HEK293 (cell line): ENCODE measurements around the gene TLCD4.

Experiments
- CTCF ChIA-PET: fragments of 350-600 bp; formaldehyde crosslinking; extraction: SDS; loops from one replicate; lab custom pipeline; 2021; ENCODE audit warnings: antibody characterized with exemption; lab: Yijun Ruan, JAX
- POLR2A ChIA-PET: fragments of 300-600 bp; formaldehyde crosslinking; extraction: SDS; loops from one replicate; lab custom pipeline; 2020; ENCODE audit warnings: antibody characterized with exemption, inconsistent platforms; lab: Yijun Ruan, JAX
- H3K27ac ChIP-seq: fragments of 200-500 bp; sonication (Bioruptor generic); 2 replicates; pipeline ENCODE4 v1.5.1; 2014; ENCODE audit warnings: low read depth, low read length, control low read depth, inconsistent platforms; ENCODE audit errors: extremely low read depth
- H3K36me3 ChIP-seq, 2 experiments: fragments of 200-500 bp in 1 of 2; sonication (Bioruptor generic) in 1 of 2; 1 replicate in 1 of 2; 2 replicates in 1 of 2; pipeline ENCODE4 v1.5.1; 2014 to 2017; ENCODE audit warnings: inconsistent platforms in 2 of 2, low read length in 2 of 2; ENCODE audit not compliant: control insufficient read depth in 2 of 2, insufficient read depth in 1 of 2
- H3K4me1 ChIP-seq: fragments of 200-500 bp; sonication (Bioruptor generic); 2 replicates; pipeline ENCODE4 v1.5.1; 2014; ENCODE audit warnings: mild to moderate bottlenecking, low read length, inconsistent platforms; ENCODE audit not compliant: control insufficient read depth, insufficient read depth
- H3K4me3 ChIP-seq: 2 replicates; pipeline ENCODE4 v1.5.1; 2011; ENCODE audit warnings: low read depth, mild to moderate bottlenecking, control low read depth, low read length, moderate library complexity
- H3K9me3 ChIP-seq: fragments of 200-500 bp; sonication (Bioruptor generic); 2 replicates; pipeline ENCODE4 v1.5.1; 2014; ENCODE audit warnings: low read depth, low read length, inconsistent platforms; ENCODE audit not compliant: control insufficient read depth, insufficient read depth
- GLIS1 ChIP-seq: fragments of 450-650 bp; formaldehyde crosslinking; IDR thresholded peaks from 2 replicates; pipeline ENCODE4 v1.5.1; 2016; ENCODE audit warnings: missing biosample characterization, missing genetic modification characterization
- GLIS2 ChIP-seq: fragments of 450-650 bp; formaldehyde crosslinking; IDR thresholded peaks from 2 replicates; pipeline ENCODE4 v1.5.1; 2016; ENCODE audit warnings: missing biosample characterization, missing genetic modification characterization
- KLF16 ChIP-seq: fragments of 450-650 bp; formaldehyde crosslinking; IDR thresholded peaks from 2 replicates; pipeline ENCODE4 v1.5.1; 2017; ENCODE audit warnings: missing biosample characterization, missing genetic modification characterization
- MYNN ChIP-seq: fragments of 450-650 bp; formaldehyde crosslinking; IDR thresholded peaks from 2 replicates; pipeline ENCODE4 v1.5.1; 2016; ENCODE audit warnings: missing biosample characterization, missing genetic modification characterization, borderline replicate concordance
- REST ChIP-seq: fragments of 450-650 bp; formaldehyde crosslinking; IDR thresholded peaks from 2 replicates; pipeline ENCODE4 v1.5.1; 2016; ENCODE audit warnings: missing biosample characterization, missing genetic modification characterization
- ZBTB48 ChIP-seq: fragments of 450-650 bp; formaldehyde crosslinking; IDR thresholded peaks from 2 replicates; pipeline ENCODE4 v1.5.1; 2016; ENCODE audit warnings: missing biosample characterization, missing genetic modification characterization
- ZBTB6 ChIP-seq: fragments of 450-650 bp; formaldehyde crosslinking; IDR thresholded peaks from 2 replicates; pipeline ENCODE4 v1.5.1; 2017; ENCODE audit warnings: missing biosample characterization, missing genetic modification characterization
- ZBTB8A ChIP-seq: fragments of 450-650 bp; formaldehyde crosslinking; IDR thresholded peaks from 2 replicates; pipeline ENCODE4 v1.5.1; 2016; ENCODE audit warnings: missing biosample characterization, missing genetic modification characterization
- ZFP3 ChIP-seq: fragments of 450-650 bp; formaldehyde crosslinking; IDR thresholded peaks from 2 replicates; pipeline ENCODE4 v1.5.1; 2016; ENCODE audit warnings: low read depth, missing biosample characterization, missing genetic modification characterization
- ZNF214 ChIP-seq: fragments of 450-650 bp; formaldehyde crosslinking; IDR thresholded peaks from 2 replicates; pipeline ENCODE4 v1.5.1; 2017; ENCODE audit warnings: missing biosample characterization, mild to moderate bottlenecking, missing genetic modification characterization, borderline replicate concordance
- ZNF324 ChIP-seq: fragments of 450-650 bp; formaldehyde crosslinking; IDR thresholded peaks from 2 replicates; pipeline ENCODE4 v1.5.1; 2016; ENCODE audit warnings: missing biosample characterization, missing genetic modification characterization
- ZNF48 ChIP-seq: fragments of 450-650 bp; formaldehyde crosslinking; IDR thresholded peaks from 2 replicates; pipeline ENCODE4 v1.5.1; 2016; ENCODE audit warnings: missing biosample characterization, missing genetic modification characterization
- ZNF510 ChIP-seq: fragments of 450-650 bp; formaldehyde crosslinking; IDR thresholded peaks from 2 replicates; pipeline ENCODE4 v1.5.1; 2018; ENCODE audit warnings: mild to moderate bottlenecking, missing genetic modification characterization, missing biosample characterization; ENCODE audit not compliant: insufficient replicate concordance
- ZNF518A ChIP-seq: fragments of 450-650 bp; formaldehyde crosslinking; conservative IDR thresholded peaks from 2 replicates; pipeline ENCODE4 v1.5.1; 2016; ENCODE audit warnings: low read depth, missing biosample characterization, missing genetic modification characterization
- ZNF621 ChIP-seq: fragments of 450-650 bp; formaldehyde crosslinking; IDR thresholded peaks from 2 replicates; pipeline ENCODE4 v1.5.1; 2017; ENCODE audit warnings: missing biosample characterization, missing genetic modification characterization
- ZNF76 ChIP-seq: fragments of 450-650 bp; formaldehyde crosslinking; IDR thresholded peaks from 2 replicates; pipeline ENCODE4; 2016; ENCODE audit warnings: low read depth, missing biosample characterization, missing genetic modification characterization, borderline replicate concordance
- ZNF792 ChIP-seq: fragments of 450-650 bp; formaldehyde crosslinking; IDR thresholded peaks from 2 replicates; pipeline ENCODE4 v1.5.1; 2016; ENCODE audit warnings: missing biosample characterization, missing genetic modification characterization
- ZSCAN16 ChIP-seq: fragments of 450-650 bp; formaldehyde crosslinking; IDR thresholded peaks from 2 replicates; pipeline ENCODE4 v1.5.1; 2016; ENCODE audit warnings: missing biosample characterization, missing genetic modification characterization
- TF ChIP-seq, protein P1 (sequence below): fragments of 450-650 bp; formaldehyde crosslinking; IDR thresholded peaks from 2 replicates; pipeline ENCODE4 v1.5.1; 2016; ENCODE audit warnings: missing biosample characterization, missing genetic modification characterization, low read depth
- TF ChIP-seq, protein P2 (sequence below): fragments of 450-650 bp; formaldehyde crosslinking; IDR thresholded peaks from 2 replicates; pipeline ENCODE4 v1.5.0; 2017; ENCODE audit warnings: missing biosample characterization, missing genetic modification characterization, borderline replicate concordance

The TLCD4 gene

DNA sequence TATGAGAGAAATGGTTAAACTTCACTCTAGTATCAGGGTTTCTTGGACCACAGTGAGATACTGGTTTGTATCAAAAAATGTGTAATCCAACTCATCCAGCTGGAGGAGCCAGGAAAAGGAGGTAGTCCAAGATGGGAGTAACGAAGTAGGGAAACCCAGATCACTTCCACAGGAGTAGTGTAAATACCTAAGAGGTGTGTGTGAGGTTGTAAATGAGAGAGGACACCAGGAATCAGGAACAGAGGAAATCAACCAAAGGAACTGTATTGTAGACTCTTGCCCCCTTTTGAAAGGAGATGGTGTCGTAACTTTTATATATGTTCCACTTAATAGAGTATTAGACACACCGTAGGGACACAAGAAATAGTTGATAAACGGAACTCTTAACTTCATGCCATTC, 19.7 kb upstream of the TLCD4 start:
- no peak overlapping the region for H3K4me3 ChIP-seq
- no peak overlapping the region for H3K27ac ChIP-seq
- POLR2A ChIA-PET, result no interaction called here
- H3K9me3 ChIP-seq, result no peaks in the 10 kb centered on the region
- TF ChIP-seq ZNF621 (tag by site-specific recombination) (no peak), ZSCAN16 (tag by site-specific recombination) (no peak), ZNF76 (tag by site-specific recombination) (no peak), ZNF792 (no peak), KLF16 (no peak), ZNF324 (tag by site-specific recombination) (no peak), ZNF214 (no peak), ZBTB48 (tag by site-specific recombination) (no peak), ZNF48 (tag by site-specific recombination) (no peak), MYNN (tag by site-specific recombination) (no peak), ZNF510 (no peak), ZNF518A (tag by site-specific recombination) (no peak), ZBTB8A (no peak), GLIS1 (tag by site-specific recombination) (no peak), ZFP3 (tag by site-specific recombination) (no peak), GLIS2 (tag by site-specific recombination) (no peak)
- TF ChIP-seq, protein P1, sequence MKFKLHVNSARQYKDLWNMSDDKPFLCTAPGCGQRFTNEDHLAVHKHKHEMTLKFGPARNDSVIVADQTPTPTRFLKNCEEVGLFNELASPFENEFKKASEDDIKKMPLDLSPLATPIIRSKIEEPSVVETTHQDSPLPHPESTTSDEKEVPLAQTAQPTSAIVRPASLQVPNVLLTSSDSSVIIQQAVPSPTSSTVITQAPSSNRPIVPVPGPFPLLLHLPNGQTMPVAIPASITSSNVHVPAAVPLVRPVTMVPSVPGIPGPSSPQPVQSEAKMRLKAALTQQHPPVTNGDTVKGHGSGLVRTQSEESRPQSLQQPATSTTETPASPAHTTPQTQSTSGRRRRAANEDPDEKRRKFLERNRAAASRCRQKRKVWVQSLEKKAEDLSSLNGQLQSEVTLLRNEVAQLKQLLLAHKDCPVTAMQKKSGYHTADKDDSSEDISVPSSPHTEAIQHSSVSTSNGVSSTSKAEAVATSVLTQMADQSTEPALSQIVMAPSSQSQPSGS (tag by site-specific recombination), result no peak
- CTCF ChIA-PET, result no interaction called here
- H3K36me3 ChIP-seq, result no peaks in the 10 kb centered on the region
- H3K4me1 ChIP-seq, result no peaks in the 10 kb centered on the region

DNA sequence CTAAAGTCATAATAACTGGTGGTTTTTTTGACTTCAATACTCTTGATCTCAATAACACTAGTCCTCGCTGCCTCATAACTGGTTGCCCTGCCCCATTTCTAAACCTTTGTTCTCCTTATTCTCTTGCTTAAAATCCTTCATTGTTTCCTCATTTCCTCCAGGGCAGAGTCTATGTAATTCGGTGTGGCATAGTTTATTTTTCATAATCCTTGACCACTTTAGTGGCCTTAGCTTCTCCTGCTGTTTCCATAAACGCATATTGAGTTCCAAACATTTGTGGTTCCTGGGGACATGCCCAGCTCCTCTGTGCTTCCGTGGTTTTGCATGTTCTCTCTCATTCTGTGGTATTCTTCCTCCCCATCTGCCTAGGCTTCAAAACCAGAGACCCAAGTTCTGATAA, 19.0 kb upstream of the TLCD4 start:
- TF ChIP-seq, protein P2, sequence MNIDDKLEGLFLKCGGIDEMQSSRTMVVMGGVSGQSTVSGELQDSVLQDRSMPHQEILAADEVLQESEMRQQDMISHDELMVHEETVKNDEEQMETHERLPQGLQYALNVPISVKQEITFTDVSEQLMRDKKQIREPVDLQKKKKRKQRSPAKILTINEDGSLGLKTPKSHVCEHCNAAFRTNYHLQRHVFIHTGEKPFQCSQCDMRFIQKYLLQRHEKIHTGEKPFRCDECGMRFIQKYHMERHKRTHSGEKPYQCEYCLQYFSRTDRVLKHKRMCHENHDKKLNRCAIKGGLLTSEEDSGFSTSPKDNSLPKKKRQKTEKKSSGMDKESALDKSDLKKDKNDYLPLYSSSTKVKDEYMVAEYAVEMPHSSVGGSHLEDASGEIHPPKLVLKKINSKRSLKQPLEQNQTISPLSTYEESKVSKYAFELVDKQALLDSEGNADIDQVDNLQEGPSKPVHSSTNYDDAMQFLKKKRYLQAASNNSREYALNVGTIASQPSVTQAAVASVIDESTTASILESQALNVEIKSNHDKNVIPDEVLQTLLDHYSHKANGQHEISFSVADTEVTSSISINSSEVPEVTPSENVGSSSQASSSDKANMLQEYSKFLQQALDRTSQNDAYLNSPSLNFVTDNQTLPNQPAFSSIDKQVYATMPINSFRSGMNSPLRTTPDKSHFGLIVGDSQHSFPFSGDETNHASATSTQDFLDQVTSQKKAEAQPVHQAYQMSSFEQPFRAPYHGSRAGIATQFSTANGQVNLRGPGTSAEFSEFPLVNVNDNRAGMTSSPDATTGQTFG (tag by site-specific recombination), result no peak
- TF ChIP-seq REST (tag by site-specific recombination), result no peak
- no peak for TF ChIP-seq ZBTB6 (tag by site-specific recombination)
- TF ChIP-seq, all 188 proteins: peak for 0
- no peaks in the 10 kb centered on the region for H3K4me1 ChIP-seq
- no peaks in the 10 kb centered on the region for H3K9me3 ChIP-seq
- ChIA-PET POLR2A (no interaction called here), CTCF (no interaction called here)
- no peak overlapping the region for H3K4me3 ChIP-seq
- no peaks in the 10 kb centered on the region for H3K36me3 ChIP-seq
- H3K27ac ChIP-seq, result no peak overlapping the region
